GM21723 (cell line): ENCODE measurements around the gene FTCD.
"Not testable (repeated sequence)": the region's sequence is repeated elsewhere in the genome, so short reads cannot be mapped to it uniquely, and the experiment has no call there.

ENCODE experiments used
- ATAC-seq: cut with Tn5 transposase; IDR thresholded peaks from one replicate; pipeline ENCODE4 v1.9.1; 2021; ENCODE audit warnings: mild to moderate bottlenecking, moderate library complexity; ENCODE audit not compliant: unreplicated experiment

FTCD gene

DNA sequence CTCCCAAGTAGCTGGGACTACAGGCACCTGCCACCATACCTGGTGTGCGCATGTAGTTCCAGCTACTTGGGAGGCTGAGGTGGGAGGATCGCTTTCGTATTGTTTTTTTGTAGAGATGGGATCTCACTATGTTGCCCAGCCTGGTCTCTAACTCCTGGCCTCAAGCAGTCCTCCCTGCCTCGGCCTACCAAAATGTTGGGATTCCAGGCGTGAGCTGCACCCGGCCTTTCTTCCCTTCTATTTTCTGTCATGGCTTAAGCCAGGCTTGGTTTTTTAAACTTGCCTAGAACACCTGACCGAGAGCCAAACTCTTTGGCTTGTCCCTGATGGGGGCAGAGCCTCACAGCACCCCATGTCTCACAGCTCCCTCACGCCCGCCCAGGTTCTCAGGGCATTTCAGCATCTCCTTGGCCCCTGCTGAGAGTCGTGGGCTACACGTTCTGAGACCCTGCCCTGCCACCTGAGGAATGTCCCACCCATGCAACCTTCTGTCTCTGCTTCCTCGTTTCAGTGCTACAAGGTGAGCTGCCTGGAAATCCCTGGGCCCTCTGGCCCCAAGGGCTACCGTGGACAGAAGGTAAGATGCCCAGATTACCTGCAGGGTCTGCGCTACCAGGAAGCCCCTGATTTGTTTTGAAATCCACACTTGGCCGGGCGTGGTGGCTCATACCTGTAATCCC is 41.7 kb downstream of the FTCD start:
- ATAC-seq = no peak

DNA sequence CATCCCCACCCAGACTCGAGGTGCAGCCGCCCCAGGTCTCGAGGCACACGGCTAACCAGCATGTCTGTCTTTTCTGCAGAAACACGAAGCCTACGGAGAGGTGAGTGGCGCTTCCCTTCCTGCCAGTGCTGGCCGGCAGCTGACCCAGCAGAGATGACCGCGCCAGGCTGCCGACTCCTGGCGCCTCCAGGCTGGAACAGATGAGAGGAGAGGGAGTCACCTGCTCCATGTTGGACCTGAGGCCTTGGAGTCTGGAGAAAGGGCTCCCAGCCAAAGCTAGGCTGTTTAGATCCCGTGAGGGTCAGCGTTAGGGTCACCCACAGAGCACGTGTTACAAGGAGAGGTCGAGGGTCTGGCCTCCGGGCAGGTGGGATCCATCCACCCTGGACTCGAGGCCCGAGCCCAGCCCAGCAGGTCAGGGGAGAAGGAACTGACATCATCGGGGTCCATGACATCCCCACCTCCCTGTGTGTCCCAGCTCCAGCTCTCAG is 42.6 kb downstream of the FTCD start:
- ATAC-seq = no peak

DNA sequence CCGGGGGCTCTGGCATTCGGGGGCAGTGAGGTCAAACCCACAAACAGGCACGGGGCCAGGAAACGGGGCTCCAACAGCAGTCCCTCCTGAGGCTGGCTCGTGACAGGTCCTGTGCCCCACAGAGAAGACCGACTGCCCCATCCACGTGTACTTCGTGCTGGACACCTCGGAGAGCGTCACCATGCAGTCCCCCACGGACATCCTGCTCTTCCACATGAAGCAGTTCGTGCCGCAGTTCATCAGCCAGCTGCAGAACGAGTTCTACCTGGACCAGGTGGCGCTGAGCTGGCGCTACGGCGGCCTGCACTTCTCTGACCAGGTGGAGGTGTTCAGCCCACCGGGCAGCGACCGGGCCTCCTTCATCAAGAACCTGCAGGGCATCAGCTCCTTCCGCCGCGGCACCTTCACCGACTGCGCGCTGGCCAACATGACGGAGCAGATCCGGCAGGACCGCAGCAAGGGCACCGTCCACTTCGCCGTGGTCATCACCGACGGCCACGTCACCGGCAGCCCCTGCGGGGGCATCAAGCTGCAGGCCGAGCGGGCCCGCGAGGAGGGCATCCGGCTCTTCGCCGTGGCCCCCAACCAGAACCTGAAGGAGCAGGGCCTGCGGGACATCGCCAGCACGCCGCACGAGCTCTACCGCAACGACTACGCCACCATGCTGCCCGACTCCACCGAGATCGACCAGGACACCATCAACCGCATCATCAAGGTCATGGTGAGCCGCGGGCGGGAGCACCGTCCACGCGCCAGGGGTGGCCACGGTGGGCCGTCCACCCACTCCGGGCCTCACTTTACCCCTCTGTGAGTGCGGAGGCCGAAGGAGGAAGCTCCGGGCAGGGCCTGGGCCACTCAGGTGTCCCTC is 43.3 kb downstream of the FTCD start:
- no peak for ATAC-seq

DNA sequence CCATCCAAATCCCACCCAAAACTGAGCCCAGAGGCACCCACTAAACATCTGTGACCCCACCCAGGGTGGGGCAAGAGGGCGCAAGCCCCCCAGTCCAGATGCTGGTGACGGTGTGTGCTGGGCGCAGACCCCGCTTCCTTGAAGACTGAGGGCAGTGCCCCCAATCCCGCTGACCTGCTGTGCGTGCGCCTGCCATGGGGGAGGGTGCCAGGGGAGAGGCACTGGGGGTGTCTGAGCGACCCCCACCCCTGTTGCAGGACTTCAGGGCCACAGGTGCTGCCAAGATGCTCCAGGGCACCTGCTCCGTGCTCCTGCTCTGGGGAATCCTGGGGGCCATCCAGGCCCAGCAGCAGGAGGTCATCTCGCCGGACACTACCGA is 44.2 kb downstream of the FTCD start:
- ATAC-seq = no peak

GRCh38 chr21:46110499-46111192 is 44.7 kb downstream of the FTCD start:
- no peak for ATAC-seq

DNA sequence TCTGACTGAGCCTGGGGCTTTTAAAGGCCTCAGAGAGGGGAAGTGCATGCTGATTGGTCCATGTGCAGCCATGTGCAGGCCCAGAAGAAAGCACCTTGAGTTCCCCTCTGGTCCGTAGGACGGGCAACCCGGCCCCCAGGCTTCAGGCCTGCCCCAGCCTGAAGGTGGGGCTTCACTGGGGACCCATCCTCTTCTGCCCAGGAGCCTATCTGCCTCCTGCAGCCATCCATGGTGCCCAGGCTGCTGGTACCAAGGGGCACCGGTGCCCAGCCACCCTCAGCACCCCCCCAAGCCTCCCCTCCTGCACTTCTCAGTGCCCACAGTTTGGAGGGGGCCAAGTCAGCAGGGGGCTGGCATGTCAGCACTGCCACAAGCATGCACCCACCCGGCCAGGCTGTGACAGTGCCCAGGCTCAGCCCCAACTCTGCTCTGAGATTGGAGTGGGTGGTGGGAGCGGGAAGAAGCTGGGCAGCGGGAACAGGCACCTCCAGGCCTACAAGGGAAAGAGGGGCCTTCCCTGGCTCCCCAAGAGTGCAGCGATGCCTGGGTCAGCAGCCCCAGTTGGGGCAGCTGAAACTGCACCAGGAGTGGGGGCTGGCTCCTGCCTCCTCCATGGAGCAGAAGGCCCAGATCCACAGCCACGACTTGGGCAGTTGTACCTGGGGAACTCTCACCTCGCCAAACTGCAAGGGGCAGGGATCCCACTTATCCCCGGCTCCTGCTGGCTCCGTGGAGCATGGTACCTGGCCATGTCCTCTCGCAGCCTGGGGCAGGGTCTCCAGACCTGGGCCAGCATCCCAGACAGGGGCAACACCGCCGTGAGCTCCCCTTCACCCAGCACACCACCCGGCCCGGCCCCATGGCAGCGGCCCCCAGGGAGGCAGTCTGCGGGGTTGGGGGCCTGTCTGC is 45.8 kb downstream of the FTCD start:
- ATAC-seq = no peak

DNA sequence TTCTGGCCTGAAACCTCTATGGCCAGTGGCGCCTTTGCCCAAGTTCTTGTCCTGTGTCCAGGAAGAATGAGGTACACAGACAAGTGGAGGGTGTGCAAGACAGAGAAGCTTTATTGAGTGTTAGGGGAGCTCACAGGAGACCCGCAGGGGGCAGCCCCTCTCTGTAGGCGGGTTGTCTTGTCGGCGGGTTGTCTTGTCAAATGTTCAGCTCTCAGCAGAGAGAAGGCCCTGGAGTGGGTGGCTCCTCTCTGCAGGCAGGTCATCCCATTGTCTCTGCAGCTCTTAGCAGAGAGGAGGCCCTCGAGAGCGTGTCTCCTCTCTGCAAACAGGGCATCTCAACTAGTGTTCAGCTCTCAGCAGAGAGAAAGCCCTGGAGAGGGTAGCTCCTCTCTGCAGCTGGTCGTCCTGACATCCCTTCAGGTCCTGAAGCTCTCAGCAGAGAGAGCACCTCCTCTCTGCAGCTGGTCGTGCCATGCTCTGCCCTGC is 46.5 kb downstream of the FTCD start:
- ATAC-seq = no peak

DNA sequence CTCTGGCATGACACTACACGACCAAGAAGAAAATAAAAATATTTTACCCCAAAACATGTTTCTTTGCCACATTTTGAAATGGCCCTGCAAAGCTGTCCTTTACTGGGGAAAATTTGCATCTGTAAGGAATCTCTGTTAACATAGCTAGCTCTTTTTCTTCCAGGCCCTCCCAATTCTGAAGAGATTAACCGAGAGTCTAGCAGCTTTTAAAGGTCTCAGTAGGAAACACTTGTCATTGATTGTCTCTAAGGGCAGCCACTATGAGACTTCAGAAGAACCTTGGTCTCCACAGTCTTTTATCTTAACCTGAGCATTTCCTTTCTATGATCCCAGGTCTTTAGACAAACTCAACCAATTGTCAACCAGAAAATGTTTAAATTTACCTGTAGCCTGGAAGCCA is 48.0 kb downstream of the FTCD start:
- not testable (repeated sequence) for ATAC-seq

- ATAC-seq = no peak
Observed at GRCh38 chr21:46104104-46104503, 51.3 kb downstream of the FTCD start.

GRCh38 chr21:46100906-46101305 is 54.5 kb downstream of the FTCD start:
- no peak for ATAC-seq

DNA sequence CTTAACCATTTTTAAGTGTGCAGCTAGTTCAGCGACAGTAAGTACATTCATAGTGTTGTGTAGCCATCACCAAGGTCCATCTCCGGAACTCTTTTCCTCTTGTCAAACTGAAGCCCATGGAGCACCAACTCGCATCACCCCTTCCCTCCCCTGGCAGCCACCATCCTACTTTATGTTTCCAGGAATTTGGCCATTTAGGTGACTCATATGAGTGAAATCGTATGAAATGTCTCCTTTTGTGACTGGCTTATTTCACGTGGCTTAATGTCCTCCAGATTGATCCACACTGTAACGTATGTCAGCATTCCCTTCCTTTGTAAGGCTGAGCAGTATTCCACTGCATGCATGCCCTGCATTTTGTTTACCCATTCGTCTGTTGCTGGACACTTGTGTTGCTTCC is 55.0 kb downstream of the FTCD start:
- no peak for ATAC-seq

GRCh38 chr21:46100020-46100419 is 55.4 kb downstream of the FTCD start:
- ATAC-seq = no peak

GRCh38 chr21:46099476-46099875 is 55.9 kb downstream of the FTCD start:
- ATAC-seq = no peak

DNA sequence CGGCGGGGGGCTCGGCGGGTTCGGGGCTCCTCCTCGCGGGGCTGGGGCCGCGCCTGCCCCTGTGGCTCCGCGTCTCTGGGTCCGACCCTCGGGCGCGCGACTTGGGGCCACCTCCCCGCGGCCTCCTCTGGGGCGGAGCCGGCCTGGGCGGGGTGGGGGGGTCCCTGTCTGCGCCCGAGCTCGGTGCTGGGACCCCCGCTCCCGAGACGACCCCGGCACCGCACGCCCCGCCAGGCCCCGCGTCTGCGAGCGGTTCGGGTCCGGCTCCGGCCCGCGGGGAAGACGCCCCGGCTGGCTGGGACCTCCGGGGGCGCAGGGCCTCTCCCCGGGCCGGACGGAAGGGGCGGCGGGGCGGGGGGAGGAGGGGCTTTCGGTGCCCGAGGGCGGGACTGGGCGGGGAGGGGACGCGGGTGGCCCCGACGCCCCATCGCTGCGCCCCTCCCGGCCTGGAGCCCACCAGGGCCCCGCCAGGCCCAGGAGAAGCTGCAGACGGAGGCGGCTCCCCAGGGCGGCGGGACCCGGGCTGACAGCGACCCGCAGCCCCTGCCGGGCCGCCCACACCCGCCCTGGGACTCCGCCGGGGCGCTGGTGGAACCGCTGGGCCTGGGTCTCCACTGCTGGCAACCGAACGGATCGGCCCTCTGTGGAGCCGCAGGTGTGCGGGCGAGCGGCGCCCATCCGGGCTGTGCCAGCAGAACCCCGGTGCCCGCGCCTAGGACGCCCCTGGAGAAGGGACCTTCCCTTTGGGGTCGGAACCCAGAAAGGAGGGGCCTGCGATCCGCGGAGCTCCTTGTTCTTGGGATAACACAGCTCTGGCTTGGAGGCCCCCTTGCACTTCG is 56.9 kb downstream of the FTCD start:
- no peak for ATAC-seq

- ATAC-seq = no peak
Observed at GRCh38 chr21:46097336-46098293, 57.8 kb downstream of the FTCD start, which contains the start of gene COL6A2. TSS of gene COL6A2 (plus strand) at chr21:46098112.

GRCh38 chr21:46096596-46097335 is 58.6 kb downstream of the FTCD start:
- ATAC-seq = no peak

DNA sequence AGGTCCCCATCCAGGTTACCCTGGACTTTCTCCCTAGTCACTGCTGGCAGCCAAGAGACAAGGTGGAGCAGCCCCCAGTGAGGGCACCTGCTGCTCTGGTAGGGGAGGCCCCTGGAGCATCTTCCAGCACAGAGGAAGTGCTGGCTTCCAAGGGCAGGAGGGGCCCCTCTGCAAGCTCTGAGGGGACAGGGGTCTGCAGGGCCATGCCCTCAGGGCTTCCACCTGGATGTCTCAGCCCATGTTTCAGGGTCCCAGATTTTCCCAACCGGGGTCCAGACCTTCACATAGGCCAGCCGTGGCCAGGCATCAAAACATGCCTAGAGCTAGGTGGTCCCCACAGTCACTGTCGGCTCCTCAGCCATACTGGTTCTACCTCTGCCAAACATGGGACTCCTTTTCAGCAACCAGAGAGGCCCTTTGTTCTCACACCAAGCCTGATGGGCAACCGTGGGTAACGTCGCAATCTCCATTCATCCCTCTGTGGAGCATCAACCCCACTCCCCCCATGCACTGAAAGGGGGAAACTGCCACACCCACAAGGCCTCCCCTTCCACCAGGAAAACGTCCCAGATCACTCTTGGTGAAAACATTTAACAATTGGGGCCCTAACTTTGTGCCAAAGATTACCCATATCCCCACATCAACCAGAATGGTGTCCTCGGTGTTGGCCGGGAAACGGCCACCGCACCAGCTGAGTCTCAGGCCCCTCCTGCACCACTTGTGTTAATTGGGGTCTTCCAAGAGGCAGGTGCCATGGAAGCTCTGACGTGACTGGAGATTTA is 59.4 kb downstream of the FTCD start:
- no peak for ATAC-seq
